ENCODE data around the gene FSTL4.

DNA sequence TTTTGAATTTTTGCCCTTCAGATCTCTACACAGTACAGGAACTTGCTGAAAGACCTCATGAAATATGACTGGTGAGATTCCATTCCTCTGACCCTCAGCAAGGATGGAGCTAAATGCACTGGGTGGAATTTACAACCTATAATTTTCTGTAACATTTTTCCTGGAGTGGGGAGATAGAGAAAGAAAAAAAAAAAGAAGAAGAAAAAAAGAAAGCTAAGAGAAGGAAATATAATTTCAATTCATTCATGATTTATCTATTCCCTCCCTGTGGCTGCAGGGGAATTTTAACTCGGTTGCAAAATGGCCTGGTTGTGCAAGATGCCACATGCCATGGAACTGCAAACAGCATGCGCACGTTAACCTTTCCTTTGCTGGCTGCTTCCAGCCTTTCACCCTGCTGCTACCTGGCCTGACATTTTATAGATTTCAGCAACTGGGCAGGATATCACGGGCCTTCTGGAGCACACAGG lies 155.4 kb downstream of the FSTL4 start:
- TF ChIP-seq, protein P1, sequence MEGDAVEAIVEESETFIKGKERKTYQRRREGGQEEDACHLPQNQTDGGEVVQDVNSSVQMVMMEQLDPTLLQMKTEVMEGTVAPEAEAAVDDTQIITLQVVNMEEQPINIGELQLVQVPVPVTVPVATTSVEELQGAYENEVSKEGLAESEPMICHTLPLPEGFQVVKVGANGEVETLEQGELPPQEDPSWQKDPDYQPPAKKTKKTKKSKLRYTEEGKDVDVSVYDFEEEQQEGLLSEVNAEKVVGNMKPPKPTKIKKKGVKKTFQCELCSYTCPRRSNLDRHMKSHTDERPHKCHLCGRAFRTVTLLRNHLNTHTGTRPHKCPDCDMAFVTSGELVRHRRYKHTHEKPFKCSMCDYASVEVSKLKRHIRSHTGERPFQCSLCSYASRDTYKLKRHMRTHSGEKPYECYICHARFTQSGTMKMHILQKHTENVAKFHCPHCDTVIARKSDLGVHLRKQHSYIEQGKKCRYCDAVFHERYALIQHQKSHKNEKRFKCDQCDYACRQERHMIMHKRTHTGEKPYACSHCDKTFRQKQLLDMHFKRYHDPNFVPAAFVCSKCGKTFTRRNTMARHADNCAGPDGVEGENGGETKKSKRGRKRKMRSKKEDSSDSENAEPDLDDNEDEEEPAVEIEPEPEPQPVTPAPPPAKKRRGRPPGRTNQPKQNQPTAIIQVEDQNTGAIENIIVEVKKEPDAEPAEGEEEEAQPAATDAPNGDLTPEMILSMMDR (conservative IDR thresholded peaks at IDR 0.05) = no peak
- TF ChIP-seq EZH2 (IDR thresholded peaks at IDR 0.05; ENCODE audit: low read depth) = no peak
